ENCODE measurements around the gene RBBP8NL.

- TF ChIP-seq CTCF (IDR thresholded peaks at IDR 0.05) (no peak), POLR2A (IDR thresholded peaks at IDR 0.05) (no peak), EP300 (IDR thresholded peaks at IDR 0.05) (no peak)
Observed at GRCh38 chr20:62457098-62457497, 29.8 kb upstream of the RBBP8NL start.

Measured in tibial nerve (tissue), 4 donors.